IPS-20b (cell line): Measurements from ENCODE around the gene DAND5.

ENCODE experiments used
- H3K27ac ChIP-seq: one replicate; pipeline ENCODE4 v1.5.1; 2013; ENCODE audit warnings: low read length
- H3K27me3 ChIP-seq: 2 replicates; pipeline ENCODE4 v1.6.1; 2013; ENCODE audit warnings: mild to moderate bottlenecking, low read length, inconsistent platforms; ENCODE audit not compliant: insufficient read depth
- H3K36me3 ChIP-seq: 2 replicates; pipeline ENCODE4 v1.6.1; 2013; ENCODE audit warnings: low read depth, mild to moderate bottlenecking, inconsistent platforms, low read length, moderate library complexity; ENCODE audit not compliant: insufficient read depth
- H3K4me1 ChIP-seq: 2 replicates; pipeline ENCODE4 v1.6.1; 2013; ENCODE audit warnings: mild to moderate bottlenecking, control low read depth, inconsistent platforms, low read length, moderate library complexity; ENCODE audit not compliant: insufficient read depth
- H3K4me3 ChIP-seq: 2 replicates; pipeline ENCODE4 v1.5.1; 2013; ENCODE audit warnings: mild to moderate bottlenecking, low read length, inconsistent platforms
- H3K9ac ChIP-seq: 2 replicates; pipeline ENCODE4 v1.6.1; 2013; ENCODE audit warnings: low read depth, mild to moderate bottlenecking, inconsistent platforms, low read length, moderate library complexity
- H3K9me3 ChIP-seq: 2 replicates; pipeline ENCODE4 v1.6.1; 2013; ENCODE audit warnings: mild to moderate bottlenecking, low read depth, low read length, inconsistent platforms; ENCODE audit not compliant: insufficient read depth

DAND5 gene

GRCh38 chr19:12969292-12969988 lies at the start of gene DAND5:
Gene DAND5, plus strand, starts transcription at chr19:12969576. Its CDS starts 85 bp downstream, at chr19:12969661.
- H3K9me3 ChIP-seq: no peaks in the 10 kb centered on the region
- H3K27me3 ChIP-seq: no peaks in the 10 kb centered on the region
- H3K4me3 ChIP-seq: no peak within 1 kb of the TSS
- H3K36me3 ChIP-seq: no peaks in the 10 kb centered on the region
- H3K9ac ChIP-seq: no peak within 1 kb of the TSS
- no peak within 1 kb of the TSS for H3K27ac ChIP-seq
- H3K4me1 ChIP-seq: peaks cover 3% of the 10 kb centered on the region; the same call in 1 of the 2 replicates

DNA sequence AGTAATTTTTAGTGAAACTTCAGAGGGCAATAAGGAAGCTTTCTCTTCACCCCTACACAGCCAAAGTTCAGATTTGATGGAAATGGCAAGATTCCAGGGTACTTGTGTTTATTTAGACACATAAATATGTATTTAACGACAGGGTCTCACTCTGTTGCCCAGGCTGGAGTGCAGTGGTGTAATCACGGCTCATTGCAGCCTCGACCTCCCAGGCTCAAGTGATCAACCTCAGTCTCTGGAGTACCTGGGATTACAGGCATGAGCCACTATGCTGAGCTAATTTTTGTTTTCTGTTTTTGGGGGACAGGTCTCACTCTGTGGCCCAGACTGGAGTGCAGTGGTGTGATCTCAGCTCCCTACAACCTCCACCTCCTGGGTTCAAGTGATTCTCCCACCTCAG lies 48.3 kb upstream of the DAND5 start:
- Histone ChIP-seq H3K36me3 (peaks cover 36% of the 10 kb centered on the region), H3K9ac (no peak overlapping the region), H3K4me3 (no peak overlapping the region), H3K27ac (no peak overlapping the region), H3K27me3 (peaks cover 13% of the 10 kb centered on the region), H3K9me3 (no peaks in the 10 kb centered on the region), H3K4me1 (no peaks in the 10 kb centered on the region)

DNA sequence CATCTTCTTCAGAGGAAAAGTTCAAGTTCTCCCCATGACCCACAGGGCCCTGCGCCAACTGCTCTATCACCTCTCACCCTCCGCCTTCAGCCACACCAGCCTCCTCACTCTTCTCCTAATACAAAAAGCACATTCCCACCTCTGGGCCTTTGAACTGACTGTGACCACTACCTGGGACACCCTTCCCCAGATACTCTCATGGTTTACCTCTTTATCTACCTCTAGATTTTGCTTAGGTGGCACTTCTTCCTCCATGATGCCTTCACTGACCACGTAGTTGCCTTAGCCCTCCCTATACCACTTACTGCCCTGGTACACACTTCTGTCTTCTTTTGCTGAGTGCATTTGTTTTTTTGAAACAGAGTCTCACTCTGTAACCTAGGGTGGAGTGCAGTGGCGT lies 46.4 kb upstream of the DAND5 start:
- Histone ChIP-seq H3K4me3 (no peak overlapping the region), H3K4me1 (no peaks in the 10 kb centered on the region), H3K36me3 (peaks cover 51% of the 10 kb centered on the region), H3K9ac (no peak overlapping the region), H3K27ac (no peak overlapping the region), H3K27me3 (peaks cover 10% of the 10 kb centered on the region), H3K9me3 (no peaks in the 10 kb centered on the region)

GRCh38 chr19:12924621-12925310 lies 44.6 kb upstream of the DAND5 start:
- H3K9me3 ChIP-seq: no peaks in the 10 kb centered on the region
- no peaks in the 10 kb centered on the region for H3K4me1 ChIP-seq
- H3K27ac ChIP-seq: no peak overlapping the region
- no peak overlapping the region for H3K4me3 ChIP-seq
- H3K27me3 ChIP-seq: no peaks in the 10 kb centered on the region
- peaks cover 69% of the 10 kb centered on the region for H3K36me3 ChIP-seq
- no peak overlapping the region for H3K9ac ChIP-seq

GRCh38 chr19:12930002-12930645 lies 39.3 kb upstream of the DAND5 start:
- no peak overlapping the region for H3K4me3 ChIP-seq
- H3K27ac ChIP-seq: no peak overlapping the region
- H3K27me3 ChIP-seq: no peaks in the 10 kb centered on the region
- peaks cover 55% of the 10 kb centered on the region for H3K36me3 ChIP-seq
- H3K9ac ChIP-seq: no peak overlapping the region
- no peaks in the 10 kb centered on the region for H3K4me1 ChIP-seq
- H3K9me3 ChIP-seq: no peaks in the 10 kb centered on the region

- H3K9ac ChIP-seq: peak overlapping the region; percentile 93
These were observed 36.7 kb upstream of the DAND5 start for GRCh38 chr19:12932392-12933286.

GRCh38 chr19:12933287-12934072 lies 35.9 kb upstream of the DAND5 start, which contains the start of gene FARSA:
Gene FARSA, minus strand, starts transcription at chr19:12933711. Its CDS starts 15 bp downstream, at chr19:12933696.
- H3K27ac ChIP-seq: peak within 1 kb of the TSS; percentile 11
- peak within 1 kb of the TSS; percentile 97 for H3K4me3 ChIP-seq
- no peaks in the 10 kb centered on the region for H3K9me3 ChIP-seq
- peak within 1 kb of the TSS; percentile 93 for H3K9ac ChIP-seq
- H3K27me3 ChIP-seq: no peaks in the 10 kb centered on the region
- H3K4me1 ChIP-seq: peaks cover 4% of the 10 kb centered on the region; the same call in 1 of the 2 replicates
- H3K36me3 ChIP-seq: peaks cover 28% of the 10 kb centered on the region

More at GRCh38 chr19:12932392-12933286, 36.7 kb upstream of the DAND5 start:
- Histone ChIP-seq H3K27ac (no peak overlapping the region), H3K4me1 (peaks cover 4% of the 10 kb centered on the region; the same call in 1 of the 2 replicates), H3K36me3 (peaks cover 35% of the 10 kb centered on the region), H3K9me3 (no peaks in the 10 kb centered on the region), H3K4me3 (peak overlapping the region; percentile 97), H3K27me3 (no peaks in the 10 kb centered on the region)

- H3K36me3 ChIP-seq: peaks cover 28% of the 10 kb centered on the region
- no peaks in the 10 kb centered on the region for H3K9me3 ChIP-seq
- H3K27ac ChIP-seq: no peak overlapping the region
- no peaks in the 10 kb centered on the region for H3K27me3 ChIP-seq
- H3K4me3 ChIP-seq: no peak overlapping the region
- H3K9ac ChIP-seq: no peak overlapping the region
- peaks cover 7% of the 10 kb centered on the region; the same call in 1 of the 2 replicates for H3K4me1 ChIP-seq
These were observed 34.3 kb upstream of the DAND5 start for GRCh38 chr19:12935071-12935470.

- H3K4me1 ChIP-seq: peaks cover 9% of the 10 kb centered on the region; the same call in 1 of the 2 replicates
- no peak overlapping the region for H3K4me3 ChIP-seq
- H3K36me3 ChIP-seq: peaks cover 31% of the 10 kb centered on the region
- H3K27me3 ChIP-seq: no peaks in the 10 kb centered on the region
- peak overlapping the region; percentile 33; the same call in 1 of the 2 replicates for H3K9ac ChIP-seq
- no peaks in the 10 kb centered on the region for H3K9me3 ChIP-seq
- H3K27ac ChIP-seq: peak overlapping the region; percentile 67
These were observed 32.8 kb upstream of the DAND5 start for GRCh38 chr19:12936582-12936981.

DNA sequence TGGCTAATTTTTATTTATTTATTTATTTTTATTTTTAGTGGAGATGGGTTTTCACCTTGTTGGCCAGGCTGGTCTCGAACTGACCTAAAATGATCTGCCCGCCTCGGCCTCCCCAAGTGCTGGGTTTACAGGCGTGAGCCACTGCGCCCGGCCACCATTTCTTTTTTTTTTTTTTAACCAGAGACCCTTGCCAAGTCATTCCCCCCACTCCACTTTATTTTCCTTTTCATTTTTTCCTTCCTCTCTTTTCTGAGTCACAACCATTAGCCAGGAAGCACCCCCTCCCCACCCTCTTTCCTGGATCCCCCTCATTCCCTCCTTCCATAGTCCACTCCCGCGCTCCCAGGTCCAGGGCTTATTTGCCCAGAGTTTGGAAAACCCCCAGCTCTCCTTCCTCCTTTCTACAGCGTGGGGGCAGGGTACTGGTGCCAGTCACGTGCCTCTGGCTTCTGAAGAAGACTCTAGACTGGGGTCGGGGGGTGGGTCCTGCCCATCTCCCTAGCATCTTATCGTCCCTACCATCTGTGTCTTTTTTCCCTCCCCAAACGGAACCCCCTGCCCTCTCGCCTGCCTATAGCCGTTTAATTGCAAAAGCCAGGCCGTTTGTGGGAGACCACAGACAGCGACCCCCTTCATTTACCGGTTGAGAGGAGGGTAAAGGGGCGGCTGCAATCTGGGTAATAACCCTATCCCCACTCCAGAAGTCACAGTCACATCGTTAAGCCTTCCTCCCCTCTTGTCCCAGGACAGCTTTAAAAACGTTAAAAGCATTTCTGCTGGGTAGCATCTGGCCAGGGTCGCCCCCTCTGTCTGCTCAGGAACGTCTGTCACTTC lies 32.1 kb upstream of the DAND5 start:
- Histone ChIP-seq H3K9me3 (no peaks in the 10 kb centered on the region), H3K36me3 (peaks cover 37% of the 10 kb centered on the region), H3K27me3 (no peaks in the 10 kb centered on the region), H3K9ac (peak overlapping the region; percentile 84; the same call in 1 of the 2 replicates), H3K4me1 (peaks cover 9% of the 10 kb centered on the region; the same call in 1 of the 2 replicates), H3K27ac (peak overlapping the region; percentile 91), H3K4me3 (peak overlapping the region; percentile 100)
